NCI-H1048 (cell line): Measurements from ENCODE around the gene RBM45.

Experiments
- DNase-seq: peaks from one replicate; lab custom pipeline; 2025; lab: John Stamatoyannopoulos, UW

The RBM45 gene

GRCh38 chr2:178160601-178161000 is 48.4 kb downstream of the RBM45 start:
- no peak for DNase-seq

GRCh38 chr2:178163395-178163794 is 51.2 kb downstream of the RBM45 start:
- DNase-seq: no peak

- no peak for DNase-seq
These were observed 51.7 kb downstream of the RBM45 start for GRCh38 chr2:178163911-178164310.

GRCh38 chr2:178173657-178174056 is 61.4 kb downstream of the RBM45 start:
- no peak for DNase-seq

GRCh38 chr2:178177066-178177679 is 64.9 kb downstream of the RBM45 start:
- no peak for DNase-seq
